Body of pancreas (tissue), 4 donors: ENCODE measurements around the gene RBM20. TPM values are rescaled to one million over a fixed set of nuclear protein-coding genes. Genes with fewer than 3 reads are reported as not detected.

Experiments used
- ATAC-seq: fragments of 150-250 bp; one replicate; pipeline ENCODE4 v1.9.1; 2016
- DNase-seq, 4 donors: peaks; one replicate each; pipeline ENCODE4 v3.0.0-alpha.2; 2019
- H3K27ac ChIP-seq, 4 donors: fragments of 200-600 bp; sonication (generic); 1 replicate in 3 of 4; 2 replicates in 1 of 4; pipeline versions ENCODE4 v1.5.1 to v1.6.1; 2016 to 2019; ENCODE audit warnings: mild to moderate bottlenecking in 1 of 4, mixed read lengths in 1 of 4, moderate library complexity in 1 of 4
- H3K27me3 ChIP-seq, 2 donors: fragments of 200-600 bp; sonication (generic); one replicate each; pipeline ENCODE4 v1.6.0; 2016; ENCODE audit warnings: mild to moderate bottlenecking in 1 of 2
- H3K36me3 ChIP-seq, 2 donors: fragments of 200-600 bp; sonication (generic); replicated peaks in 1 of 2; 2 replicates each; pipeline ENCODE4 v1.5.1; 2016; ENCODE audit warnings: low read depth in 2 of 2; ENCODE audit not compliant: insufficient read depth in 1 of 2
- H3K4me1 ChIP-seq: fragments of 200-600 bp; sonication (generic); one replicate; pipeline ENCODE4 v1.6.0; 2016
- H3K4me3 ChIP-seq, 2 donors: fragments of 200-600 bp; sonication (generic); 1 replicate in 1 of 2; 2 replicates in 1 of 2; pipeline ENCODE4 v1.5.1; 2016 to 2019
- H3K9me3 ChIP-seq, 3 donors: fragments of 200-600 bp; sonication (generic); 1 replicate in 2 of 3; 2 replicates in 1 of 3; pipeline ENCODE4 v1.5.1; 2016
- POLR2A ChIP-seq, 3 donors: fragments of 450-650 bp; IDR thresholded peaks; one replicate each; pipeline ENCODE4 v1.6.1; 2016; ENCODE audit warnings: antibody characterized with exemption in 3 of 3, mild to moderate bottlenecking in 2 of 3
- WGBS, 2 donors: methylation state at CpG; one replicate each; pipeline ENCODE4 v1.1.5; 2017; 5-methylcytosine and 5-hydroxymethylcytosine counted together
- intact Hi-C: fragments of 100-400 bp; cut with DNase I; formaldehyde crosslinking; loops from one replicate; pipeline ENCODE4 v1.15.1; 2023
- total RNA-seq, 2 donors: library from RNA; depleted of rRNA; stranded (reverse); fragments of >200 nt; gene quantifications; one replicate each; pipeline ENCODE4 v1.1.0, GENCODE V29; 2016
- TF ChIP-seq, protein P1 (sequence below), 7 experiments: fragments of 450-650 bp in 4 of 7; fragments of 200-600 bp in 3 of 7; sonication (generic) in 3 of 7; IDR thresholded peaks; one replicate each; pipeline ENCODE4 v1.5.1; 2016 to 2019; ENCODE audit warnings: antibody characterized with exemption in 7 of 7

The RBM20 gene
- total RNA-seq, 2 donors from 2014 or later: 14.5 to 39.4 TPM

DNA sequence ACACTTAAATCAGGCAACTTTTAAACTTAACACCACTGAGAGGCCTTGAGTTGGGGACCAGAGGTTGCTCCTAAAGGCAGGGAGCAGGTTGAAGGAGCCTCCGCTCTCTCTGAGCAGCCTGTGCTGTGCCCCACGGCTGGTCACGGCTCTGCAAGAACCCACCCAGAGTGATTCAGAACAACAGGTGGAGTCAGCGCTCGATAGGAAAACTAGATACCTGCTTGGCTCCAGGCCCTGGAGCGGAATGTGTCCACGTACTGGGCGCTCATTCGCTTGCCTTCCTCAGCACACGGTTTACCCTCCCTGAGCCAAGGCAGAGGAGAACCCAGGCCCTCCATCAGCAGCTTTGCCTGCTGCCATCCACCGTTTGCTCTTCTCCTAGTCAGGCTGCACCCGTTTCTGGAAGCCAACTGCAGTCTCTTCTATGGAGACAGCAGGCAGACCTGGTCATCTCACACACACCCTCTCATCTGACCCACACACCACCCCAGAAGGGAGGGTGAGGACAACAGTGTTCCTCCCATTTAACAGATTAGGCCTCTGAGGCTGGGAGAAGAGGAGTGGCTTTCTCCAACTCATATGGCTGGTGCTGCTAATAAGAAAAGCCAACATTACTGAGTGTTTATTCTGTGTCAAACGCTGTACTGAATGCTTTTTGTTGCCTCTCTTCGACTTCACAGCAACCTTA, 189.9 kb downstream of the RBM20 start:
- peak; percentile 24 to 63 (median 60) for TF ChIP-seq POLR2A (IDR thresholded peaks at IDR 0.05)
- TF ChIP-seq, protein P1, sequence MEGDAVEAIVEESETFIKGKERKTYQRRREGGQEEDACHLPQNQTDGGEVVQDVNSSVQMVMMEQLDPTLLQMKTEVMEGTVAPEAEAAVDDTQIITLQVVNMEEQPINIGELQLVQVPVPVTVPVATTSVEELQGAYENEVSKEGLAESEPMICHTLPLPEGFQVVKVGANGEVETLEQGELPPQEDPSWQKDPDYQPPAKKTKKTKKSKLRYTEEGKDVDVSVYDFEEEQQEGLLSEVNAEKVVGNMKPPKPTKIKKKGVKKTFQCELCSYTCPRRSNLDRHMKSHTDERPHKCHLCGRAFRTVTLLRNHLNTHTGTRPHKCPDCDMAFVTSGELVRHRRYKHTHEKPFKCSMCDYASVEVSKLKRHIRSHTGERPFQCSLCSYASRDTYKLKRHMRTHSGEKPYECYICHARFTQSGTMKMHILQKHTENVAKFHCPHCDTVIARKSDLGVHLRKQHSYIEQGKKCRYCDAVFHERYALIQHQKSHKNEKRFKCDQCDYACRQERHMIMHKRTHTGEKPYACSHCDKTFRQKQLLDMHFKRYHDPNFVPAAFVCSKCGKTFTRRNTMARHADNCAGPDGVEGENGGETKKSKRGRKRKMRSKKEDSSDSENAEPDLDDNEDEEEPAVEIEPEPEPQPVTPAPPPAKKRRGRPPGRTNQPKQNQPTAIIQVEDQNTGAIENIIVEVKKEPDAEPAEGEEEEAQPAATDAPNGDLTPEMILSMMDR (IDR thresholded peaks at IDR 0.05): no peak
- H3K4me3 ChIP-seq: no peak overlapping the region
- peak overlapping the region; percentile 88 to 96 (median 94) for H3K27ac ChIP-seq
- peaks cover 64% of the 10 kb centered on the region for H3K4me1 ChIP-seq
- ATAC-seq: peak; percentile 66
- intact Hi-C loops: no loop called here
- no peaks in the 10 kb centered on the region for H3K9me3 ChIP-seq
- H3K36me3 ChIP-seq: no peaks in the 10 kb centered on the region
- peak; percentile 77 to 87 (median 84) for DNase-seq
- WGBS, 2 donors: 16 to 23% methylated on average over 12 to 14 of the region's 14 CpGs
- H3K27me3 ChIP-seq: no peaks in the 10 kb centered on the region

DNA sequence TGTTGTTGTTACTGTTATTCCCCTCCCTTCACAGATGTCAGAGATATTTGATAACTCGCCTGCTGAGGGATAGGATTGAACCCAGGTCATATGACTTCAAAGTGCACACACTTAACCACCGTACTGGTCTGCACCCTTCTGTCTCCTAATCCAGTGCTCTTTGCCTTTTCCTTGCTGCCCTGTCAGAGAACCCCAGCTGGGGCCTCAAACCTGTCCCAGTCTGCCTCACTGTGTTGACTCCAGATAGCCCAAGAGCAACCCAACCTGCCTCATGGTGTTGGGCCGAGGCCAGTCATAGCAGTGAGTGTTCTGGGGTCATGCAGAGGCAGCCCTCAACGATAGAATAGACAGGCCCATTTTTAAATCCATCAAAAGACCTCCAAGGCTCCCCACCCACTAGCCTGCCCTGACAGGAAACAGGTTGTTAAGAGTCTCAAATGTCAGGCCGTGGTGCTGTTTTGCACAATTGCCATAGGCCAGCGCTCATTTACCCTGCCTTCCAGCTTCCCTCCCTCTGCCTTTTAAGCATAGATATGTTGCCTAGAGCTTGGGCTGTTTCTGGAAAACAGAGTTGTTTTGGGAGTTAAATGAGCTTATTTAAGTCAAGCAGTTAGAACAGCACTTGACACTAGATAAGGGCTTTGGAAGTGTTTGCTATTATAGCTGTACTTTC, 190.6 kb downstream of the RBM20 start:
- peak; percentile 74 to 84 (median 78) for DNase-seq
- intact Hi-C loops: no loop called here
- Histone ChIP-seq H3K9me3 (no peaks in the 10 kb centered on the region), H3K36me3 (no peaks in the 10 kb centered on the region), H3K27me3 (no peaks in the 10 kb centered on the region), H3K27ac (peak overlapping the region; percentile 88 to 96 (median 94)), H3K4me3 (no peak overlapping the region), H3K4me1 (peaks cover 71% of the 10 kb centered on the region)
- ATAC-seq: peak; percentile 63
- TF ChIP-seq, protein P1 (IDR thresholded peaks at IDR 0.05): peak in 1 of 7 experiments; percentile 4
- TF ChIP-seq POLR2A (IDR thresholded peaks at IDR 0.05): peak; percentile 10 to 87 (median 43)
- WGBS, 2 donors: 27 to 33% methylated on average over 4 to 6 of the region's 6 CpGs

DNA sequence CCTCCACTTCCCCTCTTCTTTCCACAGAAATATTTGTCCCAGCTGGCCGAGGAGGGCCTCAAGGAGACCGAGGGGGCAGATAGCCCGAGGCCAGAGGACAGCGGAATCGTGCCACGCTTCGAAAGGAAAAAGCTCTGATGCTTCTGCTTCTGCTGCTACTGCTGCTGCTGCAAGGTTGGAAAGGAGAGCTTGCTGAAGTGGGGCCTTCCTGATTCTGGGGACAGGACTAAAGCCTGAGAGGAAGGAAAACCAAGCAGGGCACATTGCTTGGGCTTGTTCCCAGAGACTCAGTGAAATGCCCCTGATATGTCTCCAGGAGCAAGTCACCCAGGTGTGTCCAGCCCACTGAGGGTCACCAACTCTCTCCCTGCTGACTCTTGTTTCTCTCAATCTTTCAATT, 191.7 kb downstream of the RBM20 start:
- intact Hi-C loops: no loop called here
- H3K27ac ChIP-seq: peak overlapping the region; percentile 55 to 96 (median 94)

DNA sequence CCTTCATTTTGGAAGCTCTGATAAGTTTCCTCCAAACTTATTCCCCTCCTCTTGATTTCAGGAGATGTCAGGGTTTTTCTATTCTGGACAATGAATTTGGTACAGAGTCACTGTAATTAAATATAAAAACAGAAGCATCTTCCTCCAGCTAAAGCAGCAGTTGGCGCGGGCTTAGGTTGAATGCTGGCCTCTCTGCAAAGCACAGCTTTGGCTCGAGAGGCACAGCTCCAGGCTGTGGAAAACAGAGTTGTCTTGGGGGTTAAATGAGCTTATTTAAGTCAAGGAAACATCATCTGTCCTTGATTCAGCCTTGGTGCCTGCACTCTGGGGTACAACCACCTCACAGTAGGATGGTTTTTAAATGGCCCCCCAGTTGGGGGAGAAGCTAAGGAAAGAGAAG, 192.6 kb downstream of the RBM20 start:
- no peak overlapping the region for H3K4me3 ChIP-seq
- ATAC-seq (no peak), DNase-seq (no peak)
- intact Hi-C loops: no loop called here
- no peaks in the 10 kb centered on the region for H3K27me3 ChIP-seq
- H3K27ac ChIP-seq: peak overlapping the region; percentile 74 to 96 (median 94)
- 73 to 87% methylated on average over 3 of the region's 3 CpGs for WGBS, 2 donors
- peaks cover 90% of the 10 kb centered on the region for H3K4me1 ChIP-seq
- TF ChIP-seq, protein P1 (IDR thresholded peaks at IDR 0.05): no peak
- no peak for TF ChIP-seq POLR2A (IDR thresholded peaks at IDR 0.05)
- H3K36me3 ChIP-seq: no peaks in the 10 kb centered on the region
- no peaks in the 10 kb centered on the region for H3K9me3 ChIP-seq

More for the DNA sequence above, 191.7 kb downstream of the RBM20 start:
- no peak for ATAC-seq
- DNase-seq: no peak
- Histone ChIP-seq H3K36me3 (no peaks in the 10 kb centered on the region), H3K27me3 (no peaks in the 10 kb centered on the region), H3K4me3 (no peak overlapping the region), H3K9me3 (no peaks in the 10 kb centered on the region), H3K4me1 (peaks cover 82% of the 10 kb centered on the region)
- TF ChIP-seq, protein P1 (IDR thresholded peaks at IDR 0.05): no peak
- TF ChIP-seq POLR2A (IDR thresholded peaks at IDR 0.05): no peak
- WGBS, 2 donors: 32 to 39% methylated on average over 7 of the region's 7 CpGs
